ENCODE measurements around the gene HSPA12A.

- TF ChIP-seq EP300 (IDR thresholded peaks at IDR 0.05) (no peak), CTCF (IDR thresholded peaks at IDR 0.05) (no peak), POLR2AphosphoS5 (IDR thresholded peaks at IDR 0.05) (no peak), POLR2A (IDR thresholded peaks at IDR 0.05) (no peak)
Measured at GRCh38 chr10:116699471-116700150, 42.8 kb downstream of the HSPA12A start.

All from upper lobe of left lung (tissue), 4 donors.